Heart left ventricle (tissue), 16 donors: ENCODE results near the gene TMEM62. TPM values are rescaled to one million over a fixed set of nuclear protein-coding genes. Genes with fewer than 3 reads are reported as not detected.
"Not testable (repeated sequence)": the region's sequence is repeated elsewhere in the genome, so short reads cannot be mapped to it uniquely, and the experiment has no call there.

Experiments
- ATAC-seq, 4 donors: fragments of 200-7000 bp; cut with Tn5 transposase; one replicate each; pipeline ENCODE4 v1.9.1; 2020 to 2022; ENCODE audit warnings: moderate library complexity in 4 of 4, mild to moderate bottlenecking in 3 of 4, moderate number of reproducible peaks in 1 of 4
- DNase-seq, 5 donors: peaks; one replicate each; pipeline ENCODE4 v3.0.0-alpha.2; 2020
- H3K27ac ChIP-seq, 12 donors: fragments of 200-600 bp; sonication (generic) in 4 of 12; one replicate each; pipeline versions ENCODE4 v1.5.0 to v1.8.0; 2016 to 2022; ENCODE audit warnings: mild to moderate bottlenecking in 2 of 12
- H3K27me3 ChIP-seq, 9 donors: fragments of 200-600 bp; sonication (generic) in 2 of 9; one replicate each; pipeline versions ENCODE4 v1.5.1 to v1.8.0; 2016 to 2022; ENCODE audit warnings: mild to moderate bottlenecking in 3 of 9
- H3K36me3 ChIP-seq, 9 donors: fragments of 200-600 bp; sonication (generic) in 2 of 9; one replicate each; pipeline versions ENCODE4 v1.5.0 to v1.8.0; 2018 to 2022; ENCODE audit warnings: mild to moderate bottlenecking in 2 of 9
- H3K4me1 ChIP-seq, 12 donors: fragments of 200-600 bp; sonication (generic) in 4 of 12; one replicate each; pipeline versions ENCODE4 v1.5.0 to v1.8.0; 2016 to 2022; ENCODE audit warnings: mild to moderate bottlenecking in 3 of 12
- H3K4me3 ChIP-seq, 12 donors: fragments of 200-600 bp; sonication (generic) in 4 of 12; one replicate each; pipeline versions ENCODE4 v1.5.0 to v1.8.0; 2017 to 2022; ENCODE audit warnings: mild to moderate bottlenecking in 9 of 12, moderate library complexity in 4 of 12
- H3K9me3 ChIP-seq, 12 donors: fragments of 200-600 bp; sonication (generic) in 4 of 12; one replicate each; pipeline versions ENCODE4 v1.5.0 to v1.8.0; 2016 to 2022; ENCODE audit warnings: mild to moderate bottlenecking in 1 of 12
- POLR2A ChIP-seq, 2 donors: fragments of 450-650 bp; IDR thresholded peaks; one replicate each; pipeline ENCODE4 v1.6.1; 2017; ENCODE audit warnings: antibody characterized with exemption in 2 of 2, mild to moderate bottlenecking in 2 of 2, moderate library complexity in 2 of 2
- WGBS, 4 donors: extraction: QIAGEN DNeasy Blood & Tissue Kit in 2 of 4; methylation state at CpG; one replicate each; pipeline versions ENCODE4 v1.1.5 to v1.1.7; 2013 to 2018; 5-methylcytosine and 5-hydroxymethylcytosine counted together
- intact Hi-C, 10 donors: fragments of 100-400 bp; cut with DNase I; formaldehyde crosslinking; loops; one replicate each; pipeline versions ENCODE4 v1.11.1 to v1.14.2; 2022
- polyA plus RNA-seq, 2 donors: library from polyadenylated mRNA; stranded (reverse); fragments of 200-250 nt; gene quantifications; one replicate each; pipeline ENCODE4 v1.2.3, GENCODE V29; 2013
- total RNA-seq, 9 donors: library from RNA; depleted of rRNA in 2 of 9; stranded (reverse); fragments of >200 nt in 2 of 9; fragmentation: NEBNext Ultra II Directional in 3 of 9; extraction: Animal tissue kit (Norgen Biotek cat#: 25700) in 3 of 9; gene quantifications; one replicate each; pipeline versions ENCODE4 v1.1.0 to v1.2.4, GENCODE V29; 2016 to 2023
- TF ChIP-seq, protein P1 (sequence below), 12 donors: fragments of 200-600 bp; sonication (generic) in 4 of 12; IDR thresholded peaks; one replicate each; pipeline versions ENCODE4 v1.5.0 to v1.8.0; 2018 to 2022; ENCODE audit warnings: antibody characterized with exemption in 12 of 12, mild to moderate bottlenecking in 5 of 12
- donor health status: ischemic (EF 13 %, LVEDD 7.1; RV severe dilation, severe dysfunction).
- donor health status: healthy with polysubstance abuse.
- donor health status: DM: no; HTN: yes; CAD: no.
- donor health status: DM: no; HTN: no; CAD: no.
- donor health status: ischemic (EF 25% LVEDD 6.9; RV normal size, moderate dysfunction).
- donor health status: ischemic (EF 25% LVEDD 5.7; RV mildly dilated, moderate dysfunction).
- donor health status: healthy.
- donor health status: DM: yes; HTN: yes; CAD: no.
- donor health status: ischemic (EF 35%, LVEDD 5.7; RV mildly dilated, moderate dysfunction).
- donor health status: nonischemic (EF 11% LVEDD 7.7; RV severe dilation, severe dysfunction).
- donor health status: DM: yes; HTN: yes; CAD: no.
- donor health status: PGD.
- donor health status: ischemic (EF 29% LVEDD 5.4; RV normal size, mild dysfunction).
- donor health status: nonischemic (EF 23%, LVEDD 6.1; RV moderate dilation, normal function).

TMEM62 gene
- total and polyA plus RNA-seq, 11 donors, result 8.2 to 18.5 (median 12.8) TPM

DNA sequence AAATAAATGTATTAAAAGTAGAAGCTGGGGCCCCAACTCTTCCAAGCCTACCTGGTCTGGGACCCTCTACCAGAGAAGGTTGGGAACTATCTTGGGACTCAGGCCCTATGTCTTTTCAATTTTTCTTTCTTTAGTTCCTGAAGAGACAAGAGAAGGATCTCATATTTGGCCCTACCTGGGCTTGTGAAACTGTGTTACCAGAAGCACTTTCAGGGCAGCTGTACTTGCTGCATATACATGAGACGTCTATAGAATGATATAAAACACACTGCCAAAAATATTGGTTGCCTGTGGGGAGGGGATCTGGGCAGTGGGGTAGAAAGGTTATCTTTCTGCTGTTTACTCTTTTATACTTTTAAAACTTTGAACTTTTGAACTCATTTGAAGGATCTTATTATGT is 88.0 kb downstream of the TMEM62 start:
- H3K27ac ChIP-seq, result no peak overlapping the region
- peaks cover 0 to 5% (median 0%) of the 10 kb centered on the region in 12 donors for H3K4me1 ChIP-seq
- ATAC-seq, result no peak
- 79 to 87% (median 84%) methylated on average over 1 of the region's 1 CpG for WGBS, 4 donors
- intact Hi-C loops, result loop anchor here in 2 of 10 donors (10.0 kb wide), 2 partner anchors 57 to 333 kb away; no protein-coding TSS in a partner anchor
- DNase-seq, result no peak
- no peak overlapping the region for H3K4me3 ChIP-seq
- no peaks in the 10 kb centered on the region for H3K27me3 ChIP-seq
- TF ChIP-seq POLR2A (IDR thresholded peaks at IDR 0.05), result no peak
- TF ChIP-seq, protein P1, sequence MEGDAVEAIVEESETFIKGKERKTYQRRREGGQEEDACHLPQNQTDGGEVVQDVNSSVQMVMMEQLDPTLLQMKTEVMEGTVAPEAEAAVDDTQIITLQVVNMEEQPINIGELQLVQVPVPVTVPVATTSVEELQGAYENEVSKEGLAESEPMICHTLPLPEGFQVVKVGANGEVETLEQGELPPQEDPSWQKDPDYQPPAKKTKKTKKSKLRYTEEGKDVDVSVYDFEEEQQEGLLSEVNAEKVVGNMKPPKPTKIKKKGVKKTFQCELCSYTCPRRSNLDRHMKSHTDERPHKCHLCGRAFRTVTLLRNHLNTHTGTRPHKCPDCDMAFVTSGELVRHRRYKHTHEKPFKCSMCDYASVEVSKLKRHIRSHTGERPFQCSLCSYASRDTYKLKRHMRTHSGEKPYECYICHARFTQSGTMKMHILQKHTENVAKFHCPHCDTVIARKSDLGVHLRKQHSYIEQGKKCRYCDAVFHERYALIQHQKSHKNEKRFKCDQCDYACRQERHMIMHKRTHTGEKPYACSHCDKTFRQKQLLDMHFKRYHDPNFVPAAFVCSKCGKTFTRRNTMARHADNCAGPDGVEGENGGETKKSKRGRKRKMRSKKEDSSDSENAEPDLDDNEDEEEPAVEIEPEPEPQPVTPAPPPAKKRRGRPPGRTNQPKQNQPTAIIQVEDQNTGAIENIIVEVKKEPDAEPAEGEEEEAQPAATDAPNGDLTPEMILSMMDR (IDR thresholded peaks at IDR 0.05), result no peak
- no peaks in the 10 kb centered on the region for H3K9me3 ChIP-seq
- H3K36me3 ChIP-seq, result no peaks in the 10 kb centered on the region

DNA sequence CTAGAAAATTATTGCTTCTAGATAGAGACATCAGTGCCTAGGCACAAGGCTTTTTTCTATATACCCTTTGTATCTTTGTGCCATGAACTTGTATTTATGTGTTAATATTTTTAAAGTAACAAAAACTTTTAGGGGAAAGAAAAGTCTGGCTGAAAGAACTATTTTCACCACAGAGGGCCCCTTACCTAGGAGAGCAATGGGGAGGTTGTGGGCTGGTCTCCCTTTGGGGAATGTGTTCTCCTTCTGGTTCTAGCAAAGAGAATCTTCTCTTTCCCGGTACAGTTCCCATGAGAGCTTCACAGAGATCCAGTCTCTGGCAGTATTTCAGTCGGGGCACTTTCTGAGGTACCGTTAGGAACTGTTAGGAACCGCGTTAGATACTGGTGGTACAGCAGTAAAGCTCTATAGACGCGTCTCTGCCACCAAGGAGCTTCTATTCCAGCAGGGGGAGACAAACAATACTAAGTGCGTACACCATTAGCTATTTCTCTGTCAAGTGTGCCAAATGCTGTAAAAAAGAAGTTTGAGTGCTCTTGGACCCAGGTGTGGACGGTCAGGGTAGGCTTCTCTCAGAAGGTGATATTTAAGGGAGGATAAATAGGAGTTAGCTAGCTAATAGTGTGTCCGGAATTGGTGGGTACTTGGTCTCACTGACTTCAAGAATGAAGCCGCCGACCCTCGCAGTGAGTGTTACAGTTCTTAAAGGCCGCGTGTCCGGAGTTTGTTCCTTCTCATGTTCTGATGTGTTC is 92.0 kb downstream of the TMEM62 start:
- Histone ChIP-seq H3K36me3 (no peaks in the 10 kb centered on the region), H3K4me1 (peaks cover 0 to 14% (median 0%) of the 10 kb centered on the region in 12 donors), H3K9me3 (no peaks in the 10 kb centered on the region), H3K4me3 (no peak overlapping the region), H3K27me3 (no peaks in the 10 kb centered on the region), H3K27ac (no peak overlapping the region)
- WGBS, 4 donors, result 45 to 51% (median 46%) methylated on average over 16 of the region's 16 CpGs
- TF ChIP-seq, protein P1 (IDR thresholded peaks at IDR 0.05), result peak; percentile 51 to 78 (median 68)
- TF ChIP-seq POLR2A (IDR thresholded peaks at IDR 0.05), result no peak
- peak in 1 of 5 donors; percentile 24 for DNase-seq
- ATAC-seq, result peak; percentile 59 to 86 (median 81)
- intact Hi-C loops, result loop anchor here in 9 of 10 donors (1.0 to 10.0 kb wide), 6 partner anchors 57 to 329 kb away; no protein-coding TSS in a partner anchor

DNA sequence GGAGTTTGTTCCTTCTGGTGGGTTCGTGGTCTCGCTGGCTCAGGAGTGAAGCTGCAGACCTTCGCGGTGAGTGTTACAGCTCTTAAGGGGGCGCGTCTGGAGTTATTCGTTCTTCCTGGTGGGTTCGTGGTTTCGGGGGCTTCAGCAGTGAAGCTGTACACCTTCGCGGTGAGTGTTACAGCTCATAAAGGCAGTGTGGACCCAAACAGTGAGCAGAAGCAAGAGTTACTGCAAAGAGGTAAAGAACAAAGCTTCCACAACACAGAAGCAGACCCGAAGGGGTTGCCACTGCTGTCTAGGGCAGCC is 92.5 kb downstream of the TMEM62 start:
- H3K36me3 ChIP-seq, H3K27me3 ChIP-seq, H3K4me3 ChIP-seq, H3K9me3 ChIP-seq, H3K27ac ChIP-seq, ATAC-seq, DNase-seq: not testable (repeated sequence)
- peaks cover 0 to 14% (median 0%) of the 10 kb centered on the region in 12 donors for H3K4me1 ChIP-seq
- intact Hi-C loops, result loop anchor here (1.0 to 10.0 kb wide), 7 partner anchors 56 to 329 kb away; no protein-coding TSS in a partner anchor
- WGBS, 4 donors, result 84 to 93% (median 90%) methylated on average over 12 of the region's 12 CpGs

DNA sequence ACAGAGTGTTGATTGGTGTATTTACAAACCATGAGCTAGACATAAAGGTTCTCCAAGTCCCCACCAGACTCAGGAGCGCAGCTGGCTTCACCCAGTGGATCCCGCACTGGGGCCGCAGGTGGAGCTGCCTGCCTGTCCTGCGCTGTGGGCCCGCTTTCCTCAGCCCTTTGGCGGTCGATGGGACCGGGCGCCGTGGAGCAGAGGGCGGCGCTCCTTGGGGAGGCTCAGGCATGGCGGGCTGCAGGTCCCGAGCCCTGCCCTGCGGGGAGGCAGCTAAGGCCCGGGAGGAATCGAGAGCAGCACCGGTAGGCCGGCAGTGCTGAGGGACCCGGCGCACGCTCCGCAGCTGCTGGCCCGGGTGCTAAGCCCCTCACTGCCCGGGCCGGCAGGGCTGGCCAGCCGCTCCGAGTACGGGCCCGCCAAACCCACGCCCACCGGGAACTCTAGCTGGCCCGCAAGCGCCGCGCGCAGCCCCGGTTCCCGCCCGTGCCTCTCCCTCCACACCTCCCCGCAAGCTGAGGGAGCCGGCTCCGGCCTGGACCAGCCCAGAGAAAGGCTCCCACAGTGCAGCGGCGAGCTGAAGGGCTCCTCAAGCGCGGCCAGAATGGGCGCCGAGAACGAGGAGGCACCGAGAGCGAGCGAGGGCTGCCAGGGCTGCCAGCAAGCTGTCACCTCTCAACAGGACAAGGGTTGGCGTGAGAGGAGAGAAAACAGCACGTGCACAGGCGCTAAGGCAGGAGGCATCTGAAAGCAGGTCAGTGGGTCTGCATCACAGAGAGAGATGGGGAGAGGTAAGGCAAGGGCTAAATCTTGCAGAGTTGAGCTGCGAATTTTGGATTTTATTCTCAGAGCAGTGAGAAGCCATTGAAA is 93.3 kb downstream of the TMEM62 start:
- no peaks in the 10 kb centered on the region for H3K27me3 ChIP-seq
- no peaks in the 10 kb centered on the region for H3K36me3 ChIP-seq
- TF ChIP-seq POLR2A (IDR thresholded peaks at IDR 0.05), result no peak
- DNase-seq (peak in 1 of 5 donors; percentile 25), ATAC-seq (peak in 1 of 4 donors; percentile 33)
- no peak overlapping the region for H3K4me3 ChIP-seq
- H3K9me3 ChIP-seq, result no peaks in the 10 kb centered on the region
- H3K4me1 ChIP-seq, result peaks cover 0 to 13% (median 0%) of the 10 kb centered on the region in 12 donors
- intact Hi-C loops, result loop anchor here in 3 of 10 donors (2.0 to 10.0 kb wide), 4 partner anchors 56 to 328 kb away; no protein-coding TSS in a partner anchor
- 92 to 96% (median 94%) methylated on average over 32 to 57 of the region's 57 CpGs for WGBS, 4 donors
- H3K27ac ChIP-seq, result no peak overlapping the region

DNA sequence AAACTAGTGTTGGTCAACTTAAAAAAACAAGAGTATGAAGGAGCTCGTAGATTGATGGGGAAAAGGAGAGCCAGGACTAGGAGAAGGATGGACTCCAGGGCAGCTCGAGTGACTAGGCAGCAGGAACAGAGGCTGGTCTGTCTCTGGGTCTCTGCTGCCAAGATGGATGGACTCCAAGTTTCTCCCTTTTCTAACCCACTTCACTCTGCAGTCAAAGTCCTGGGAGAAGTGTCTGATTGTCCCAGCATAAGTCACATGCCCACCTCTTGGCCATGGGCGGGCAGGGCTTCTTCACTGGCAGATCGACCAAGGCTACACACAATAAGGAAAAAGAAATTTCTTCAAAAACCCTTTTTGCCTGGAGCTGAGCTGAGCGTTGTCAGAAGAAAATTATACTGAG is 96.6 kb downstream of the TMEM62 start:
- Histone ChIP-seq H3K27ac (no peak overlapping the region), H3K4me1 (peaks cover 0 to 13% (median 0%) of the 10 kb centered on the region in 12 donors), H3K27me3 (no peaks in the 10 kb centered on the region), H3K36me3 (no peaks in the 10 kb centered on the region), H3K4me3 (no peak overlapping the region), H3K9me3 (no peaks in the 10 kb centered on the region)
- TF ChIP-seq, protein P1 (IDR thresholded peaks at IDR 0.05), result no peak
- no peak for TF ChIP-seq POLR2A (IDR thresholded peaks at IDR 0.05)
- intact Hi-C loops, result loop anchor here in 2 of 10 donors (5.0 to 10.0 kb wide), 3 partner anchors 52 to 325 kb away; no protein-coding TSS in a partner anchor
- ATAC-seq (peak; percentile 49 to 68 (median 64)), DNase-seq (peak in 1 of 5 donors; percentile 21)
- WGBS, 4 donors, result 53 to 71% (median 59%) methylated on average over 5 of the region's 5 CpGs
